CD4-positive, alpha-beta T cell treated with Interleukin-17A for 4 hours (primary cell): ENCODE data around the gene CXCL10.
"Not testable (repeated sequence)": the region's sequence is repeated elsewhere in the genome, so short reads cannot be mapped to it uniquely, and the experiment has no call there.

ENCODE experiments used
- DNase-seq: peaks from one replicate; pipeline ENCODE4 v3.0.0-alpha.2; 2020; ENCODE audit warnings: mixed read lengths

The CXCL10 gene

DNA sequence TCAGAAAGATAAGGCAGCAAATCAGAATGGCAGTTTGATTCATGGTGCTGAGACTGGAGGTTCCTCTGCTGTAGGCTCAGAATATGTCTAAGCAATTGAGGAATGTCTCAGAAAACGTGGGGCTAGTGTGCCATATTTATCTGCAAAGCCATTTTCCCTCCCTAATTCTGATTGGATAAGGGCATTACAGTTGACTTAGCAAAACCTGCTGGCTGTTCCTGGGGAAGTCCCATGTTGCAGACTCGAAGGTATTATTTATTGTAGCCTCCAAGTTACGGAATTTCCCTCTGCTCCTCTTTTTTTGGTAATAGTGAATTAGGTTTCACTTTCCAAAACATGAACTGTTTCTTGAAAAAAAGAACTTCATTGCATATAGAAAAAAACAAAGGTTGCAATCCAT, at the start of gene CXCL10:
Gene CXCL10 (minus strand): TSS at position 109 of the 400 bp plus-strand sequence. CDS start 66 bp downstream, at position 43.
- no peak for DNase-seq

DNA sequence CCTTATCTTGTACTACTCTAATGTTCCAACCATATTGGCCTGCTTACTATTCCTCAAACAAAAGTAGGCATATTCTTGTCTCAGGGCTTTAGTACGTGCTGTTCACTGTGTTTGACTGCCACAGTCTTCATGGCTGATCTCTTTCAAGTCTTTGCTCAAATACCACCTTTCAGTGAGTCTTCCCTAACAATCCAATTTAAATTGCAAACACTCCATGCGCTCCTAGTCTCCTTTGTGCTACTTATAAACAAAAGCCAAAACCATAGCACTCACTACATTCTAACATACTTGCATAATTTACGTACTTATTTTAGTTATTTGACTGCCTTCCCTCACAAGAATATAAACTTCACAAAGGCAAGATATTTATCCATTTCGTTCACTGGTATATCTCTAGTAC, 49.5 kb upstream of the CXCL10 start:
- DNase-seq = no peak

GRCh38 chr4:76067652-76068286, 44.5 kb upstream of the CXCL10 start:
- peak; percentile 77 for DNase-seq

DNA sequence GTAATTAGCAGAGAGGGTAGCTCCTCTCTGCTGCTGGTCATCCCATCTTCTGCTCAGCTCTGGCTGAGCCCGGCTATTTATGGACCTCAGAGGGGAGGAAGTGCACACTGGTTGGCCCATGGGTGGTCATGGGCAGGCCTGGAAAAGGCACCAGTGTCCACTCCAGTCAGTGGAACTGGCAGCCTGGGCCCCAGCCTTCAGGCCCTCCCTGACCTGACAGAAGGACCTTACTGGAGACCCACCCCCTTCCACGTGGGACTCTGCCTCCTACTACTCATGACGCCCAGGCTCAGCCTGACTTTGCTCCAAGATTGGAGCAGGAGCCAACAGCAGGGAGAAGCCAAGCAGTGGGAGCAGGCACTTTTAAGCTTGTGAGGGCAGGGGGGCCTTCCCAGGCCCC, 43.2 kb upstream of the CXCL10 start:
- DNase-seq = no peak

GRCh38 chr4:76061982-76062381, 38.7 kb upstream of the CXCL10 start:
- DNase-seq = no peak

DNA sequence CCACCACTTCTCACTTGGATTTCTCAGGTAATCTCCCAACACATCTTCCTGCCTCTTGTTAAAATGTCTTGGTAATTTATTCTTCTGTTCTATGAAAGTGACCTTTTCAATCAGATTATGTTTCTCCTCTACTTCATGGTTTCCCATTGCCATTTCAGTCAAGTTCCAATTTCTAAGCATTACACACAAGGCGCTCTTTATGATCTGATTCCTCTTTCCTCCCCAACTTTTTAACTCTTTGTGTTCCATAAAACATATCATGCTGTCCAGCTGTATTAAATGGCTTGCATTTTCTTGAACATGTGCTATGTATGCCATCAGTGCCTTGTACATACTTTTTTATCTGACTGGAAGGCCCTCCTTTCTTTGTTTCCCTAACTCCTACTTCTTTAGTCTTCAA, 38.1 kb upstream of the CXCL10 start:
- no peak for DNase-seq

GRCh38 chr4:76060506-76060905, 37.2 kb upstream of the CXCL10 start:
- no peak for DNase-seq

GRCh38 chr4:76059750-76060149, 36.5 kb upstream of the CXCL10 start:
- no peak for DNase-seq

DNA sequence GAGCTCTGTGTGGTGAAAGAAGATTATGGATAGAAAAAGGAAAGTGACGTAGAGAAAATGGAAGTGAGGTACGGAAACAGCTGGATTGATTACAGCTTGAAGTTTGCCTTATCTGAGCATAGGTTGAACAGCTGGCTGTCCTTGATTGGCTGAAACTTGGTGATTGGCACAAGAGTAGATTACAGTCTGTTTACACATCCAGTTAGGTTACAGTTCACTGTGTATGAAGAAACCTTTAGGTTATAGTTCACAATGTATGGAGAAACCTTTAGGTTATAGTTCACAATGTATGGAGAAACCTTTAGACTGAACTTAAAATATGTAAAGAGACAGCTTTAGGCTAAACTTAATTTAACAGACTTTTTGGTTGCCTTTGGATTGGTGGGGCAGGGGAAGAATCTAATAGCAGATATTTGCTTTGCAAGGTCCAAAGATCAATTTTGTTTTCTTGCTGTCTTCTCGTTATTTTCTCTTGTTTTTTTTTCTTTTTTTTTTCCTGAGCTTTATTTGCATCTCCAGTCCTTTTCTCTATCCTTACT, 35.7 kb upstream of the CXCL10 start:
- no peak for DNase-seq

DNA sequence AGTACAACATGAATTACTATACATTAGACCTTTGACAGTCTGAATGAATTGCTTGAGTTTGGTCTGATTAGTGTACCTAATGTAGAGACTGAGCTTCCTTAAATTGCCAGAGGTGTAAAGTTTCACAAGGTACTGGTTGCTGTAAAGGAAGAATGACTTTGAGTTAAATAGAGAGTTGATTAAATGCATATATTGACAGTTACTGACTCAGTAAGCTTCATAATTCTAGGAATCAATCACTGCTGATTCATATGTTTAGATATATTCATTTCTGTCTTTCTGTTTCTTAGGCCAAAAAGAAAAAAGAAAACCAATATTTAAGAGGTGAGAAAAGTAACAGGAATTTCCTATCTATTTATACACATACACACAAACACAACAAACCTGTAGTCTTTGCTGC, 35.0 kb upstream of the CXCL10 start:
- no peak for DNase-seq

- no peak for DNase-seq
These were observed 32.1 kb upstream of the CXCL10 start for GRCh38 chr4:76055421-76055820.

GRCh38 chr4:76055016-76055415, 31.7 kb upstream of the CXCL10 start:
- no peak for DNase-seq

DNA sequence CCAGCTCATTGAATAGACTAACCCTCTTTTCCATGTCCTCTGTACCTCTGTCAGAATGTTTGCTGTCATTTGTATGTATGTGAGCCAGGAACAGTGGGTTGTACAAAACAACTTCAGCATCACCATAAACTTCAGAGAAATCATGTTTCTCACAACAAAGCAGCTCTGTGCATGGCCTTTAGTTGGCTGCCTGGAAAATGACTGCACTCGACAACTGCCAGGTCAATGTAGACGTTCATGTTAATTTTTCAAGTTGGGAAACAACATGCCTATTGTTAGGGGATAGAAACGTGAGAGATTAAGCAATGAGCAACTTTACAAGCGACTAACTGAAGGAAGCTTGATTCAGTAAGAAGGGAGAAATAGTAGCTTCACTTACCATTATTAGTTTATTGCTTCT, 30.4 kb upstream of the CXCL10 start:
- no peak for DNase-seq

DNA sequence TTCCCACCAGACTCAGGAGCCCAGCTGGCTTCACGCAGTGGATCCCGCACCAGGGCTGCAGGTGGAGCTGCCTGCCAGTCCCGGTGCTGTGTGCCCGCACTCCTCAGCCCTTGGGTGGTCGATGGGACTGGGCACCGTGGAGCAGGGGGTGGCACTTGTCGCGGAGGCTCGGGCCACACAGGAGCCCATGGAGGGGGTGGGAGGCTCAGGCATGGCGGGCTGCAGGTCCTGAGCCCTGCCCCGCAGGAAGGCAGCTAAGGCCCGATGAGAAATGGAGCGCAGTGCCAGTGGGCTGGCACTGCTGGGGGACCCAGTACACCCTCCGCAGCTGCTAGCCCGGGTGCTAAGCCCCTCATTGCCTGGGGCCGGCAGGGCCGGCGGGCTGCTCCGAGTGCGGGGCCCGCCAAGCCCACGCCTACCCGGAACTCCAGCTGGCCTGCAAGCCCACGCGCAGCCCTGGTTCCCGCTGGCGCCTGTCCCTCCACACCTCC, 27.3 kb upstream of the CXCL10 start:
- not testable (repeated sequence) for DNase-seq

GRCh38 chr4:76049860-76050416, 26.6 kb upstream of the CXCL10 start:
- not testable (repeated sequence) for DNase-seq

GRCh38 chr4:76044686-76045085, 21.4 kb upstream of the CXCL10 start:
- not testable (repeated sequence) for DNase-seq

GRCh38 chr4:76043306-76043705, 20.0 kb upstream of the CXCL10 start:
- not testable (repeated sequence) for DNase-seq

GRCh38 chr4:76042241-76042998, 19.1 kb upstream of the CXCL10 start:
- DNase-seq = not testable (repeated sequence)

- DNase-seq = no peak
These were observed 13.6 kb upstream of the CXCL10 start for GRCh38 chr4:76036855-76037254.

DNA sequence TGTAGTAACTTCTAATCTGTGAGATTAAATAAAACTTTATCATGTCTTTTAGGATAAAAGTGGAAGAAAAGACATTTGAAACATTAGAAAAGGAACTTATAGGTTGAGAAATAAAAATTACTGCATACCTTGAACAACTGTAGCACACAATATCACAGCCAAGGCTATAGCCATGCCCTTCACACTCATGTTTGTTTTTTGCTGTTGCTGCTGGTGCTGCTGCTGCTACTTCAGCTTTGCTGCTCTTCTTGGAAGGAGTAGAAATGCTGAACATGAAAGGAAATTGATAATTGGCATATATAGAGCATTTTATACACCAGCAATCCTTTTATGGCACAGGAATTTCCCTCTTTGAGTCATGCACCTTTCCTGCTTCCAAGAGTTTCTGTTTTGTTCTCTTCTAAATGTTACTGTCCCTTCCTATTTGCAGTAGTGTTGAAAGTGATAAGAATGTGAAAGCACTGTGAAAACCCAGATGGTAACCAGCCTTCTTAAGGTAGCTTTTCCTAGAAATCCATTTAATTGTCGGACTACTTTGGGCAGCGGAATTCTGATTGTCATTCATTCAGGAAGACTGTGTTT, 12.6 kb upstream of the CXCL10 start, which contains the start of gene CXCL11:
Gene CXCL11 (minus strand): TSS at position 272 of the 582 bp plus-strand sequence. CDS start 83 bp downstream, at position 189.
- no peak for DNase-seq

- no peak for DNase-seq
These were observed 11.8 kb upstream of the CXCL10 start for GRCh38 chr4:76035141-76035540.

DNA sequence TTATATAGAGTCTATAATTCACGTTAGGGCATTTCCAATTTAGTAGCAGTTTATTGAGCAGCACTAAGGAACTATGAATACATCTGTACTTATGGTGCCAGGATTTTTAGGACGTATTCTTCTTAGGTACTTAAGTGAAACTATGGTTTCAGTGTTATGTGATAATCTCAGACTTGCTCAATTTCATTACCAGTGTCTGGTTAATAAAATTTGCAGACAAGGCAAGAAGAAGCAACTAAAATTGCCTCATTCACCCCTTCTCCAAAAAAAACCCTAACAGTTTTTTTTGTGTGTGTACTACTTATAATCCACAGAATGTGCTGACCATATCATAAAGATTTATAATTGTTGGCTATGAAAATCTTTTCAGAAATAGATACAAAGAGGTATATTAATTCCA, 6.0 kb upstream of the CXCL10 start:
- DNase-seq = no peak

- DNase-seq = no peak
These were observed 5.1 kb upstream of the CXCL10 start for GRCh38 chr4:76028350-76028765.
